ENCODE results near the gene COX18.

COX18 gene

GRCh38 chr4:73006286-73006990 lies 63.1 kb downstream of the COX18 start:
- in situ Hi-C loops (cut with MboI; ENCODE audit: low pct_unique_long_range_greater_than_20kb, low sequenced_read_pairs, unreplicated experiment): loop anchor here (25.0 kb wide), 2 partner anchors 294 to 519 kb away; no protein-coding TSS in a partner anchor
- peak; percentile 16 for DNase-seq (ENCODE audit: low spot score)
- no peak for TF ChIP-seq CTCF (IDR thresholded peaks at IDR 0.05; ENCODE audit: extremely low read depth, insufficient read depth, missing control alignments)

- in situ Hi-C loops (cut with MboI; ENCODE audit: low pct_unique_long_range_greater_than_20kb, low sequenced_read_pairs, unreplicated experiment): loop anchor here (25.0 kb wide), 2 partner anchors 293 to 518 kb away; no protein-coding TSS in a partner anchor
- no peak for TF ChIP-seq CTCF (IDR thresholded peaks at IDR 0.05; ENCODE audit: extremely low read depth, insufficient read depth, missing control alignments)
- DNase-seq (ENCODE audit: low spot score): no peak
Observed at GRCh38 chr4:73005514-73005913, 64.0 kb downstream of the COX18 start.

Measured in GM13977 (cell line).